ENCODE results near the gene ADCY3.

GRCh38 chr2:24899361-24899910 lies 20.6 kb downstream of the ADCY3 start:
- TF ChIP-seq EZH2 (IDR thresholded peaks at IDR 0.05; ENCODE audit: borderline replicate concordance, control insufficient read depth, low read depth, low read length): no peak
- TF ChIP-seq ATF7 (IDR thresholded peaks at IDR 0.05; ENCODE audit: low read depth): no peak
- no peak for TF ChIP-seq YY1 (IDR thresholded peaks at IDR 0.05; ENCODE audit: low read depth, low read length)
- TF ChIP-seq POLR2A (IDR thresholded peaks at IDR 0.05; ENCODE audit: low read depth, low read length): no peak
- no peak for TF ChIP-seq ATF3 (IDR thresholded peaks at IDR 0.05; ENCODE audit: borderline replicate concordance, extremely low read depth, low read depth, low read length)
- no peak for TF ChIP-seq LARP7 (IDR thresholded peaks at IDR 0.05)
- no peak for TF ChIP-seq TAF1 (IDR thresholded peaks at IDR 0.05; ENCODE audit: borderline replicate concordance, low read depth, low read length)
- TF ChIP-seq NR2F1 (conservative IDR thresholded peaks at IDR 0.05): no peak
- no peak for TF ChIP-seq CTCF (IDR thresholded peaks at IDR 0.05 in 2 of 3, conservative IDR thresholded peaks at IDR 0.05 in 1 of 3; ENCODE audit: control insufficient read depth in 2 of 3, extremely low read depth in 1 of 3, insufficient read depth in 1 of 3, low read depth in 3 of 3, low read length in 3 of 3)
- no peak for TF ChIP-seq CHD2 (IDR thresholded peaks at IDR 0.05; ENCODE audit: borderline replicate concordance, low read depth, low read length)
- TF ChIP-seq HCFC1 (IDR thresholded peaks at IDR 0.05; ENCODE audit: low read length): no peak
